HG03103 (cell line): ENCODE results near the gene PLEKHG1.

Source experiments
- ATAC-seq: cut with Tn5 transposase; IDR thresholded peaks from one replicate; pipeline ENCODE4 v1.9.1; 2021; ENCODE audit warnings: low read depth; ENCODE audit not compliant: unreplicated experiment

PLEKHG1 gene

GRCh38 chr6:150617496-150618460 is 18.1 kb downstream of the PLEKHG1 start:
- ATAC-seq: no peak

GRCh38 chr6:150619275-150619674 is 19.6 kb downstream of the PLEKHG1 start:
- ATAC-seq: no peak

- ATAC-seq: no peak
These were observed 20.6 kb downstream of the PLEKHG1 start for GRCh38 chr6:150620244-150620643.

GRCh38 chr6:150620763-150621162 is 21.1 kb downstream of the PLEKHG1 start:
- ATAC-seq: no peak

GRCh38 chr6:150622476-150622875 is 22.8 kb downstream of the PLEKHG1 start:
- ATAC-seq: no peak

- ATAC-seq: peak; percentile 97
These were observed 23.5 kb downstream of the PLEKHG1 start for GRCh38 chr6:150622941-150623874.

- no peak for ATAC-seq
These were observed 24.5 kb downstream of the PLEKHG1 start for GRCh38 chr6:150624191-150624590.

GRCh38 chr6:150625927-150626326 is 26.2 kb downstream of the PLEKHG1 start:
- ATAC-seq: no peak

- no peak for ATAC-seq
These were observed 27.5 kb downstream of the PLEKHG1 start for GRCh38 chr6:150627154-150627553.

GRCh38 chr6:150627585-150628025 is 27.9 kb downstream of the PLEKHG1 start:
- ATAC-seq: no peak

GRCh38 chr6:150628908-150629307 is 29.2 kb downstream of the PLEKHG1 start:
- ATAC-seq: no peak

- ATAC-seq: no peak
These were observed 31.7 kb downstream of the PLEKHG1 start for GRCh38 chr6:150631283-150631983.

GRCh38 chr6:150631984-150632642 is 32.4 kb downstream of the PLEKHG1 start:
- ATAC-seq: no peak

GRCh38 chr6:150632785-150633485 is 33.2 kb downstream of the PLEKHG1 start:
- no peak for ATAC-seq

- ATAC-seq: no peak
These were observed 33.8 kb downstream of the PLEKHG1 start for GRCh38 chr6:150633486-150633834.

- no peak for ATAC-seq
These were observed 34.7 kb downstream of the PLEKHG1 start for GRCh38 chr6:150634176-150634963.

GRCh38 chr6:150634964-150635292 is 35.2 kb downstream of the PLEKHG1 start:
- ATAC-seq: no peak

- no peak for ATAC-seq
These were observed 36.3 kb downstream of the PLEKHG1 start for GRCh38 chr6:150635906-150636514.
